Thyroid gland (tissue), 4 donors: ENCODE data around the gene UBE2V1.

Source experiments
- CTCF ChIP-seq, 6 experiments: fragments of 200-600 bp in 3 of 6; fragments of 450-650 bp in 3 of 6; sonication (generic) in 3 of 6; IDR thresholded peaks; one replicate each; pipeline ENCODE4 v1.5.1; 2016 to 2019; ENCODE audit warnings: antibody characterized with exemption in 6 of 6, mild to moderate bottlenecking in 2 of 6, inconsistent platforms in 1 of 6, moderate library complexity in 1 of 6
- POLR2A ChIP-seq, 2 donors: fragments of 450-650 bp; IDR thresholded peaks; one replicate each; pipeline ENCODE4 v1.6.1; 2017; ENCODE audit warnings: antibody characterized with exemption in 2 of 2, mild to moderate bottlenecking in 2 of 2, moderate library complexity in 1 of 2

GRCh38 chr20:50142812-50143211, 29.9 kb upstream of the UBE2V1 start:
- TF ChIP-seq CTCF (IDR thresholded peaks at IDR 0.05) = no peak
- no peak for TF ChIP-seq POLR2A (IDR thresholded peaks at IDR 0.05)
